GM08714 (cell line): ENCODE measurements around the gene NRXN3.
"Not testable (repeated sequence)": the region's sequence is repeated elsewhere in the genome, so short reads cannot be mapped to it uniquely, and the experiment has no call there.

Source experiments
- H3K4me3 ChIP-seq: fragments of 200-500 bp; sonication (Bioruptor generic); 2 replicates; pipeline ENCODE4 v1.5.1; 2014; ENCODE audit warnings: mild to moderate bottlenecking, low read length, inconsistent platforms
- ZNF274 ChIP-seq: IDR thresholded peaks from 2 replicates; pipeline ENCODE4 v1.6.1; 2012; ENCODE audit warnings: mild to moderate bottlenecking, low read depth, low read length

NRXN3 gene

GRCh38 chr14:79730953-79731352, 1560.8 kb downstream of the NRXN3 start:
- no peak for TF ChIP-seq ZNF274
- H3K4me3 ChIP-seq = no peak overlapping the region

DNA sequence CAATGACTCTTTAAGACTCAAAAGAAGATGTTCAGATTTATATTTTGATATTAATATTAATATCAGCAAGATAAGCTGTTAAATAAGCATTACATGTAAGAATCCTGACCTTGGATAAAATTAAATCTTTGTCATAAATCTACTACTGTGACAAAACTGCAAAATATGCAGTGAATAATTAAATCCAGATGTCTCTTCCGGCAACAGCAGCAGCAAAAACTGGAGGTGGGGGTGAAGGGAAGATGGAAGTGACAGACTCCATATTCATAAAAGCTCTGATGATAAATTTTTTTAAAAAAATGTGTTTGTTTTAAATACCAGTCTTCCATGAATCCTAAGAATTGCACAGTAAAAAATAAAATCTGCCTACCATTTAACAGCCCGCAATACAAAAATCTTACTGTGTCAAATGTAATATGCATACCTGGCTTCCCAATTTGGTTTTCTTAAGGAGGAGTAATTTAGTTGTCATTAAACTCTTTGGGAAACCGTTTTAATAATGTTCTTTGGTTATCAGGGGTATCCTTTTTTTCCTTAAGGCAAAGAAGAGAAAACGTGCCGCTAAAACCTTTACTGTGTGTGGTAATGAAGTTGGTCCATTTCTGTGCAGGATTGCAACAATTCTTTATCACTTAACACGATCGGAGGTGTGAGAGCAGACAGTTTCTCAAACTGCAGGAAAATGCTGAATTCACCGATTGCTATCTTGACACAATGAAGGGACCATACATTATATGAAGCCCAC, 1562.9 kb downstream of the NRXN3 start:
- no peak for TF ChIP-seq ZNF274

DNA sequence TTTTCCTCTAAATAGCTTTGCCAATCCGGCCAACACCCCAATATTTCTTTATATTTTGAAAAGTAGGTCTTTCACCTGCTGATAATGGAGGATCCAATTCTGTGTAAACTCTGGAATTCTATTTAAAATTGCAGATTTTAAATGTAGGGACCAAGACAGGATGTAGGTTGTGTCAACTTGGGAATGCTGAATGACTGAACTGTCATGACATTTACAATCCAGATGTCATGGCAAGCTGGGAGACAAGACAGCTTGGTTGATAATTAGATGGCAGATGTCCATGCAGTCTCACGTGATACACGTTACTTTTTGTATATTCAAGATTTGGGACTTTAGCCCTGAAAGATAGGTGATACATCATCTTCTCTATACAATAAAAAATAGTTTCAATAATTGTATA, 1564.0 kb downstream of the NRXN3 start:
- no peak for TF ChIP-seq ZNF274
- H3K4me3 ChIP-seq = no peak overlapping the region

More for the DNA sequence above, 1562.9 kb downstream of the NRXN3 start:
- H3K4me3 ChIP-seq = no peak overlapping the region

GRCh38 chr14:79734656-79735055, 1564.5 kb downstream of the NRXN3 start:
- H3K4me3 ChIP-seq = no peak overlapping the region
- TF ChIP-seq ZNF274 = no peak

DNA sequence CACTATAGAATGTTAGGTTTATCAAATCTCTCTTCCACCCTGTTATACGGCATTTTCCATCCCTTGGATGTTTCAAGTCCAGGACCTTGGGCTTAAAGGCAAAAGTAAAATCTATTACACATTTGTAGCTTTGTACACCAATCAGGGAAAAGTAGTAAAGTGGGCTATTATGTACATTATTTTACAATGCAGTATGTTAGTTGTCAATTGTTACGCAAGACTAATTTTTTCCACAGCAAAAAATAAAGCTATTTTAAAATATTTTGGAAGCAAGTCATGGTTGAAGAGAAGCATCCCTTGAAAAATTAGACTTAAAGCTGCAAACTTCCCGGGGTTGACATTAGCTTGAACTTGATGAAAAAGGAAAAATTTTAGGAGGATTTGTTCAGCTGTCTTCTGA, 1564.9 kb downstream of the NRXN3 start:
- H3K4me3 ChIP-seq = no peak overlapping the region
- TF ChIP-seq ZNF274 = no peak

GRCh38 chr14:79740066-79740601, 1570.0 kb downstream of the NRXN3 start:
- H3K4me3 ChIP-seq = no peak overlapping the region
- no peak for TF ChIP-seq ZNF274

GRCh38 chr14:79742142-79742541, 1572.0 kb downstream of the NRXN3 start:
- no peak overlapping the region for H3K4me3 ChIP-seq

GRCh38 chr14:79745046-79745445, 1574.9 kb downstream of the NRXN3 start:
- H3K4me3 ChIP-seq = no peak overlapping the region
- TF ChIP-seq ZNF274 = no peak

More at GRCh38 chr14:79742142-79742541, 1572.0 kb downstream of the NRXN3 start:
- TF ChIP-seq ZNF274 = no peak

GRCh38 chr14:79749065-79749464, 1578.9 kb downstream of the NRXN3 start:
- no peak for TF ChIP-seq ZNF274
- no peak overlapping the region for H3K4me3 ChIP-seq

GRCh38 chr14:79758985-79759384, 1588.8 kb downstream of the NRXN3 start:
- H3K4me3 ChIP-seq = no peak overlapping the region
- TF ChIP-seq ZNF274 = no peak

DNA sequence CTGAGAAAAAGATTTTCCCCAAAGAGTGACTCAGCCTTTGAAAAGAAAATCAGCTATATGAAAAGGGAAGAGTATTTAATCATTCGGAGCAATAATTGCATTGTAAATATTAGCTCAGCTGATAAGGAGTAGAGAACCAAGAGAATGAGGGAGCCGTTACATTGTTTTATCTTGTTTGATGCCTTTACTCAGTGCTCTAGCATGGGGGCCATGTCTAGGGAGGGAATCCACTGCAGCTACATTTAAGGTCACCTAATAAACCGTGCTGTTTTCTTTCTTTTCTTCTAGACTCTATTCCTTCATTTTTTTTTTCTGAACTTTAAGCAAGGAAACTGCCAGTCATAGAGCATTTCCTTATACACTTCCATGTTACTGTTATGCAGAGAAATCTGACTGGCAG, 1594.2 kb downstream of the NRXN3 start:
- H3K4me3 ChIP-seq = no peak overlapping the region
- TF ChIP-seq ZNF274 = no peak

- H3K4me3 ChIP-seq = no peak overlapping the region
- TF ChIP-seq ZNF274 = no peak
These were observed 1596.3 kb downstream of the NRXN3 start for GRCh38 chr14:79766511-79766910.

- no peak for TF ChIP-seq ZNF274
These were observed 1597.1 kb downstream of the NRXN3 start for GRCh38 chr14:79767251-79767650.

DNA sequence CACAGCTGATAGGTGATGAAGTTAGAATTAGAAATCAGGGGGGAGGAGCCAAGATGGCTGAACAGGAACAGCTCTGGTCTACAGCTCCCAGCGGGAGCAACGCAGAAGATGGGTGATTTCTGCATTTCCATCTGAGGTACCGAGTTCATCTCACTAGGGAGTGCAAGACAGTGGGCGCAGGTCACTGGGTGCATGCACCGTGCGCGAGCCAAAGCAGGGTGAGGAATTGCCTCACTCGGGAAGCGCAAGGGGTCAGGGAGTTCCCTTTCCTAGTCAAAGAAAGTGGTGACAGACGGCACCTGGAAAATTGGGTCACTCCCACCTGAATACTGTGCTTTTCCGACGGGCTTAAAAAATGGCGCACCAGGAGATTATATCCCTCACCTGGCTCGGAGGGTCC, 1597.5 kb downstream of the NRXN3 start:
- H3K4me3 ChIP-seq = not testable (repeated sequence)

More at GRCh38 chr14:79767251-79767650, 1597.1 kb downstream of the NRXN3 start:
- no peak overlapping the region for H3K4me3 ChIP-seq

- no peak for TF ChIP-seq ZNF274
- H3K4me3 ChIP-seq = no peak overlapping the region
These were observed 1611.7 kb downstream of the NRXN3 start for GRCh38 chr14:79781882-79782281.

DNA sequence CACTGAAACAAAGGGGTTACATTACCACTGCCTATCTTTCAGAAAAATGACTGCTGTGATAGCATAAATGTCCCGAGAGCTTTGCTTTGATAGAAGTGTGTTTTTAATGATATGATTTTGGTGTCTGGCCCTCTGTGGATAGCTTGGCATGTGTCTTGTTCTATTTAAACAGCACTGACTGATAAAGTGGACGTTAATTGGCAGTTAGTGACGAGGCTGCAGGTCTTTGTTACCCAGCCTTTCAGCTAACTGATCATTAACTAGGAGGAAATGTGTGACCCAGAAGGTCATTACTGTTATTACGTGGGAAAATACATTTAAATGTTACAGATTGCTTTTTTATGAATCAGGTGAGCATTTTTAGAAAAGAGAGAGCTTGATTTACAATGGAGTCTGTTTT, 1612.9 kb downstream of the NRXN3 start:
- no peak overlapping the region for H3K4me3 ChIP-seq
- TF ChIP-seq ZNF274 = no peak
